ENCODE data around the gene TRIM71. TPM values are rescaled to one million over a fixed set of nuclear protein-coding genes. Genes with fewer than 3 reads are reported as not detected.

TRIM71 gene
- total RNA-seq, 1 experiment from 2014 or later, result 0.17 TPM

GRCh38 chr3:32886911-32887310 lies 69.1 kb downstream of the TRIM71 start (continued):
- TF ChIP-seq CTCF (IDR thresholded peaks at IDR 0.05 in 2 of 3, conservative IDR thresholded peaks at IDR 0.05 in 1 of 3; ENCODE audit: borderline replicate concordance in 1 of 3, insufficient read depth in 1 of 3, low read depth in 2 of 3, low read length in 2 of 3) (no peak), POLR2A (IDR thresholded peaks at IDR 0.05; ENCODE audit: borderline replicate concordance, extremely low read depth, insufficient read depth, insufficient read length) (no peak), JUND (IDR thresholded peaks at IDR 0.05) (no peak), ZFX (IDR thresholded peaks at IDR 0.05) (no peak), ZNF274 (IDR thresholded peaks at IDR 0.05; ENCODE audit: low read depth, low read length) (no peak), SIN3A (IDR thresholded peaks at IDR 0.05; ENCODE audit: low read depth) (no peak), EGR1 (IDR thresholded peaks at IDR 0.05; ENCODE audit: low read depth) (no peak), CEBPB (IDR thresholded peaks at IDR 0.05; ENCODE audit: low read depth) (no peak)

- ChIA-PET RAD21 (ENCODE audit: low non-redundant PET in 1 of 2, low total read pairs in 2 of 2, uncharacterized antibody in 2 of 2, unreplicated experiment in 2 of 2) (no interaction called here), CTCF (no interaction called here), POLR2A (no interaction called here)
- Histone ChIP-seq H3K4me2 (ENCODE audit: low read length) (no peak overlapping the region), H3K9me3 (ENCODE audit: control insufficient read depth in 1 of 2, insufficient read depth in 1 of 2, low read depth in 1 of 2, low read length in 2 of 2) (no peaks in the 10 kb centered on the region), H3K4me3 (replicated peaks in 1 of 2; ENCODE audit: low read depth in 1 of 2, low read length in 2 of 2) (no peak overlapping the region), H3K4me1 (ENCODE audit: control insufficient read depth in 1 of 2, insufficient read depth in 2 of 2, low read length in 2 of 2) (peaks cover 4 to 5% of the 10 kb centered on the region in 2 experiments; a peak in 3 of 4 replicates), H2AFZ (ENCODE audit: low read depth, low read length, poor library complexity, severe bottlenecking) (no peak overlapping the region), H3K36me3 (ENCODE audit: control insufficient read depth in 1 of 2, insufficient read depth in 2 of 2, low read length in 2 of 2) (no peaks in the 10 kb centered on the region), H3K27me3 (ENCODE audit: insufficient read depth, low read length) (peaks cover 11% of the 10 kb centered on the region; the same call in 1 of the 2 replicates), H3K79me2 (ENCODE audit: insufficient read depth, low read length) (no peaks in the 10 kb centered on the region), H3K27ac (ENCODE audit: low read depth, low read length) (no peak overlapping the region), H3K9ac (ENCODE audit: low read length) (no peak overlapping the region), H3K9me2 (ENCODE audit: insufficient read depth) (no peaks in the 10 kb centered on the region), H4K20me1 (ENCODE audit: insufficient read depth) (no peaks in the 10 kb centered on the region)
- BruUV-seq (replicated peaks), result no TSS peak
- ATAC-seq, result no peak
- TF ChIP-seq ZFX (IDR thresholded peaks at IDR 0.05), result no peak
- no peak for TF ChIP-seq EGR1 (IDR thresholded peaks at IDR 0.05; ENCODE audit: low read depth)
- TF ChIP-seq JUND (IDR thresholded peaks at IDR 0.05), result no peak
- TF ChIP-seq EZH2phosphoT487 (IDR thresholded peaks at IDR 0.05; ENCODE audit: borderline replicate concordance), result no peak
- no peak for TF ChIP-seq CTCF (IDR thresholded peaks at IDR 0.05 in 2 of 3, conservative IDR thresholded peaks at IDR 0.05 in 1 of 3; ENCODE audit: borderline replicate concordance in 1 of 3, insufficient read depth in 1 of 3, low read depth in 2 of 3, low read length in 2 of 3)
- TF ChIP-seq POLR2A (IDR thresholded peaks at IDR 0.05; ENCODE audit: borderline replicate concordance, extremely low read depth, insufficient read depth, insufficient read length), result no peak
- no peak for TF ChIP-seq CEBPB (IDR thresholded peaks at IDR 0.05; ENCODE audit: low read depth)
- no peak for TF ChIP-seq RAD21 (IDR thresholded peaks at IDR 0.05; ENCODE audit: low read depth)
- TF ChIP-seq MAX (IDR thresholded peaks at IDR 0.05), result no peak
- TF ChIP-seq SP1 (IDR thresholded peaks at IDR 0.05; ENCODE audit: low read depth), result no peak
- TF ChIP-seq, protein P1, sequence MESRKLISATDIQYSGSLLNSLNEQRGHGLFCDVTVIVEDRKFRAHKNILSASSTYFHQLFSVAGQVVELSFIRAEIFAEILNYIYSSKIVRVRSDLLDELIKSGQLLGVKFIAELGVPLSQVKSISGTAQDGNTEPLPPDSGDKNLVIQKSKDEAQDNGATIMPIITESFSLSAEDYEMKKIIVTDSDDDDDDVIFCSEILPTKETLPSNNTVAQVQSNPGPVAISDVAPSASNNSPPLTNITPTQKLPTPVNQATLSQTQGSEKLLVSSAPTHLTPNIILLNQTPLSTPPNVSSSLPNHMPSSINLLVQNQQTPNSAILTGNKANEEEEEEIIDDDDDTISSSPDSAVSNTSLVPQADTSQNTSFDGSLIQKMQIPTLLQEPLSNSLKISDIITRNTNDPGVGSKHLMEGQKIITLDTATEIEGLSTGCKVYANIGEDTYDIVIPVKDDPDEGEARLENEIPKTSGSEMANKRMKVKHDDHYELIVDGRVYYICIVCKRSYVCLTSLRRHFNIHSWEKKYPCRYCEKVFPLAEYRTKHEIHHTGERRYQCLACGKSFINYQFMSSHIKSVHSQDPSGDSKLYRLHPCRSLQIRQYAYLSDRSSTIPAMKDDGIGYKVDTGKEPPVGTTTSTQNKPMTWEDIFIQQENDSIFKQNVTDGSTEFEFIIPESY (IDR thresholded peaks at IDR 0.05; ENCODE audit: extremely low read depth, insufficient replicate concordance, low read length), result no peak
- no peak for TF ChIP-seq CBX3 (IDR thresholded peaks at IDR 0.05; ENCODE audit: low read depth)
- TF ChIP-seq, protein P2, sequence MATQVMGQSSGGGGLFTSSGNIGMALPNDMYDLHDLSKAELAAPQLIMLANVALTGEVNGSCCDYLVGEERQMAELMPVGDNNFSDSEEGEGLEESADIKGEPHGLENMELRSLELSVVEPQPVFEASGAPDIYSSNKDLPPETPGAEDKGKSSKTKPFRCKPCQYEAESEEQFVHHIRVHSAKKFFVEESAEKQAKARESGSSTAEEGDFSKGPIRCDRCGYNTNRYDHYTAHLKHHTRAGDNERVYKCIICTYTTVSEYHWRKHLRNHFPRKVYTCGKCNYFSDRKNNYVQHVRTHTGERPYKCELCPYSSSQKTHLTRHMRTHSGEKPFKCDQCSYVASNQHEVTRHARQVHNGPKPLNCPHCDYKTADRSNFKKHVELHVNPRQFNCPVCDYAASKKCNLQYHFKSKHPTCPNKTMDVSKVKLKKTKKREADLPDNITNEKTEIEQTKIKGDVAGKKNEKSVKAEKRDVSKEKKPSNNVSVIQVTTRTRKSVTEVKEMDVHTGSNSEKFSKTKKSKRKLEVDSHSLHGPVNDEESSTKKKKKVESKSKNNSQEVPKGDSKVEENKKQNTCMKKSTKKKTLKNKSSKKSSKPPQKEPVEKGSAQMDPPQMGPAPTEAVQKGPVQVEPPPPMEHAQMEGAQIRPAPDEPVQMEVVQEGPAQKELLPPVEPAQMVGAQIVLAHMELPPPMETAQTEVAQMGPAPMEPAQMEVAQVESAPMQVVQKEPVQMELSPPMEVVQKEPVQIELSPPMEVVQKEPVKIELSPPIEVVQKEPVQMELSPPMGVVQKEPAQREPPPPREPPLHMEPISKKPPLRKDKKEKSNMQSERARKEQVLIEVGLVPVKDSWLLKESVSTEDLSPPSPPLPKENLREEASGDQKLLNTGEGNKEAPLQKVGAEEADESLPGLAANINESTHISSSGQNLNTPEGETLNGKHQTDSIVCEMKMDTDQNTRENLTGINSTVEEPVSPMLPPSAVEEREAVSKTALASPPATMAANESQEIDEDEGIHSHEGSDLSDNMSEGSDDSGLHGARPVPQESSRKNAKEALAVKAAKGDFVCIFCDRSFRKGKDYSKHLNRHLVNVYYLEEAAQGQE (IDR thresholded peaks at IDR 0.05; ENCODE audit: low read depth), result no peak
- no peak for DNase-seq (ENCODE audit: low read depth, low spot score)
- intact Hi-C loops (cut with micrococcal nuclease), result no loop called here
Observed at GRCh38 chr3:32888739-32889138, 70.9 kb downstream of the TRIM71 start.

Data from HCT116 (cell line).